Measurements from ENCODE around the gene OR52N4. TPM values are rescaled to one million over a fixed set of nuclear protein-coding genes. Genes with fewer than 3 reads are reported as not detected.

Gene OR52N4
- total and polyA plus RNA-seq, 4 experiments from 2014 or later = 0.50 to 2.2 (median 1.1) TPM

GRCh38 chr11:5726351-5726750 lies 27.7 kb upstream of the OR52N4 start:
- Mint-ChIP-seq H3K4me3 (no peak overlapping the region), H3K27me3 (peaks cover 0 to 1% of the 10 kb centered on the region in 2 donors), H3K27ac (no peak overlapping the region), H3K4me1 (no peaks in the 10 kb centered on the region), H3K36me3 (peaks cover 0 to 6% of the 10 kb centered on the region in 2 donors), H3K9me3 (peaks cover 0 to 3% (median 0%) of the 10 kb centered on the region in 8 donors)
- Histone ChIP-seq H3K9me3 (ENCODE audit: control insufficient read depth in 1 of 2, low read length in 2 of 2) (no peaks in the 10 kb centered on the region), H3K27ac (ENCODE audit: low read depth, low read length) (no peak overlapping the region), H3K4me3 (ENCODE audit: low read length in 2 of 2) (no peak overlapping the region), H3K27me3 (ENCODE audit: insufficient read depth, low read length) (no peaks in the 10 kb centered on the region), H3K36me3 (ENCODE audit: insufficient read depth, low read length) (no peaks in the 10 kb centered on the region), H3K4me1 (ENCODE audit: insufficient read depth, low read length) (no peaks in the 10 kb centered on the region)
- intact Hi-C loops (cut with micrococcal nuclease) = no loop called here
- POLR2A ChIA-PET (ENCODE audit: partially characterized antibody) = no interaction called here
- no peak for DNase-seq
- CTCF ChIA-PET (ENCODE audit: partially characterized antibody) = interaction anchor here (1.5 kb wide), 1 partner anchor 42 kb away, joined by 6 read pairs; the partner anchor contains the start of gene TRIM5

GRCh38 chr11:5727691-5728090 lies 26.4 kb upstream of the OR52N4 start:
- no peak overlapping the region for H3K4me3 ChIP-seq (ENCODE audit: low read length in 2 of 2)
- H3K36me3 ChIP-seq (ENCODE audit: insufficient read depth, low read length) = no peaks in the 10 kb centered on the region
- no peak overlapping the region for H3K27ac ChIP-seq (ENCODE audit: low read depth, low read length)
- Mint-ChIP-seq H3K9me3 (peaks cover 0 to 3% (median 0%) of the 10 kb centered on the region in 8 donors), H3K4me1 (no peaks in the 10 kb centered on the region), H3K36me3 (peaks cover 0 to 9% of the 10 kb centered on the region in 2 donors), H3K4me3 (no peak overlapping the region), H3K27me3 (no peaks in the 10 kb centered on the region), H3K27ac (no peak overlapping the region)
- intact Hi-C loops (cut with micrococcal nuclease) = no loop called here
- no peaks in the 10 kb centered on the region for H3K27me3 ChIP-seq (ENCODE audit: insufficient read depth, low read length)
- POLR2A ChIA-PET (ENCODE audit: partially characterized antibody) = interaction anchor here (0.7 kb wide), 1 partner anchor 14 kb away, joined by 3 read pairs; no protein-coding TSS in a partner anchor
- CTCF ChIA-PET (ENCODE audit: partially characterized antibody) = interaction anchor here (0.7 to 1.2 kb wide), 2 partner anchors 9 to 10 kb away, joined by 3 read pairs; no protein-coding TSS in a partner anchor
- no peaks in the 10 kb centered on the region for H3K4me1 ChIP-seq (ENCODE audit: insufficient read depth, low read length)
- H3K9me3 ChIP-seq (ENCODE audit: control insufficient read depth in 1 of 2, low read length in 2 of 2) = no peaks in the 10 kb centered on the region
- no peak for DNase-seq

- POLR2A ChIA-PET (ENCODE audit: partially characterized antibody) = no interaction called here
- no peak for DNase-seq
These were observed 17.6 kb upstream of the OR52N4 start, which contains the start of gene OR56B1 for GRCh38 chr11:5736396-5736795. Gene OR56B1 (plus strand): TSS chr11:5736448. CDS start chr11:5736517, 69 bp downstream.

GRCh38 chr11:5737091-5737490 lies 17.0 kb upstream of the OR52N4 start:
- DNase-seq = no peak
- H3K27ac Mint-ChIP-seq = no peak overlapping the region
- Histone ChIP-seq H3K4me3 (ENCODE audit: low read length in 2 of 2) (no peak overlapping the region), H3K27ac (ENCODE audit: low read depth, low read length) (no peak overlapping the region), H3K4me1 (ENCODE audit: insufficient read depth, low read length) (no peaks in the 10 kb centered on the region), H3K36me3 (ENCODE audit: insufficient read depth, low read length) (no peaks in the 10 kb centered on the region), H3K27me3 (ENCODE audit: insufficient read depth, low read length) (no peaks in the 10 kb centered on the region), H3K9me3 (ENCODE audit: control insufficient read depth in 1 of 2, low read length in 2 of 2) (peaks cover 0 to under 1% of the 10 kb centered on the region in 2 donors)
- POLR2A ChIA-PET (ENCODE audit: partially characterized antibody) = no interaction called here
- H3K27me3 Mint-ChIP-seq = peaks cover 0 to 2% of the 10 kb centered on the region in 2 donors
- peaks cover 19 to 21% of the 10 kb centered on the region in 2 donors for H3K36me3 Mint-ChIP-seq
- no peaks in the 10 kb centered on the region for H3K4me1 Mint-ChIP-seq
- H3K4me3 Mint-ChIP-seq = no peak overlapping the region
- intact Hi-C loops (cut with micrococcal nuclease) = no loop called here
- CTCF ChIA-PET (ENCODE audit: partially characterized antibody) = interaction anchor here (0.7 kb wide), 1 partner anchor 9 kb away, joined by 3 read pairs; no protein-coding TSS in a partner anchor
- peaks cover 0 to 26% (median 16%) of the 10 kb centered on the region in 8 donors for H3K9me3 Mint-ChIP-seq

More at GRCh38 chr11:5736396-5736795, 17.6 kb upstream of the OR52N4 start, which contains the start of gene OR56B1:
- Histone ChIP-seq H3K27me3 (ENCODE audit: insufficient read depth, low read length) (no peaks in the 10 kb centered on the region), H3K27ac (ENCODE audit: low read depth, low read length) (no peak within 1 kb of the TSS), H3K9me3 (ENCODE audit: control insufficient read depth in 1 of 2, low read length in 2 of 2) (no peaks in the 10 kb centered on the region), H3K36me3 (ENCODE audit: insufficient read depth, low read length) (no peaks in the 10 kb centered on the region), H3K4me3 (ENCODE audit: low read length in 2 of 2) (no peak within 1 kb of the TSS), H3K4me1 (ENCODE audit: insufficient read depth, low read length) (no peaks in the 10 kb centered on the region)
- CTCF ChIA-PET (ENCODE audit: partially characterized antibody) = no interaction called here
- Mint-ChIP-seq H3K27me3 (peaks cover 0 to 2% of the 10 kb centered on the region in 2 donors), H3K27ac (no peak within 1 kb of the TSS), H3K4me3 (no peak within 1 kb of the TSS), H3K9me3 (peaks cover 0 to 19% (median 9%) of the 10 kb centered on the region in 8 donors), H3K4me1 (no peaks in the 10 kb centered on the region), H3K36me3 (peaks cover 17% of the 10 kb centered on the region in 2 donors)
- intact Hi-C loops (cut with micrococcal nuclease) = no loop called here

GRCh38 chr11:5737670-5738392 lies 16.2 kb upstream of the OR52N4 start:
- POLR2A ChIA-PET (ENCODE audit: partially characterized antibody) = no interaction called here
- no peak overlapping the region for H3K4me3 ChIP-seq (ENCODE audit: low read length in 2 of 2)
- H3K4me1 ChIP-seq (ENCODE audit: insufficient read depth, low read length) = no peaks in the 10 kb centered on the region
- H3K36me3 ChIP-seq (ENCODE audit: insufficient read depth, low read length) = no peaks in the 10 kb centered on the region
- Mint-ChIP-seq H3K27me3 (peaks cover 2% of the 10 kb centered on the region in 2 donors), H3K36me3 (peaks cover 22 to 26% of the 10 kb centered on the region in 2 donors), H3K9me3 (peaks cover 0 to 33% (median 23%) of the 10 kb centered on the region in 8 donors), H3K4me3 (no peak overlapping the region), H3K4me1 (no peaks in the 10 kb centered on the region), H3K27ac (peak overlapping the region in 1 of 7 donors; percentile 38)
- no peaks in the 10 kb centered on the region for H3K27me3 ChIP-seq (ENCODE audit: insufficient read depth, low read length)
- intact Hi-C loops (cut with micrococcal nuclease) = no loop called here
- no peak for DNase-seq
- peaks cover 0 to 5% of the 10 kb centered on the region in 2 donors for H3K9me3 ChIP-seq (ENCODE audit: control insufficient read depth in 1 of 2, low read length in 2 of 2)
- CTCF ChIA-PET (ENCODE audit: partially characterized antibody) = interaction anchor here (0.7 to 1.2 kb wide), 2 partner anchors 10 to 53 kb away, joined by 3 to 4 read pairs; partner anchors contain the start of gene TRIM5
- H3K27ac ChIP-seq (ENCODE audit: low read depth, low read length) = no peak overlapping the region

- no peak for DNase-seq
- CTCF ChIA-PET (ENCODE audit: partially characterized antibody) = interaction anchor here (1.2 kb wide), 1 partner anchor 53 kb away, joined by 4 read pairs; the partner anchor contains the start of gene TRIM5
- H3K27ac ChIP-seq (ENCODE audit: low read depth, low read length) = no peak overlapping the region
These were observed 15.6 kb upstream of the OR52N4 start for GRCh38 chr11:5738431-5738830.

DNA sequence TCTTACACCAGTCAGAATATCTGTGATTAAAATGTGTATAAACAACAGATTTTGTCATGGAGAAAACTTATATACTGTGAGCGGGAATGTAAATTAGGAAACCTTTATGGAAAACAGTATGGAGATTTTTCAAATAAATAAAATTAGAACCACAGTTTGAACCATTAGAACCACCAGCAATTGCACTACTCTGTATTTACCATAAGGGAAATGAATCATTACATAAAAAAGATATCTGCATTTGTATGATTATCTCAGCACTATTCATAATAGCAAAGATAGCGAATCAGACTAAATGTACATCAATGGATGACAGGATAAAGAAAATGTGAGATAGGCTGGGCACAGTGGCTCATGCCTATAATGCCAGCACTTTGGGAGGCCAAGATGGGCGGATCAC lies 7.4 kb upstream of the OR52N4 start:
- intact Hi-C loops (cut with micrococcal nuclease) = no loop called here
- Histone ChIP-seq H3K27me3 (ENCODE audit: insufficient read depth, low read length) (no peaks in the 10 kb centered on the region), H3K36me3 (ENCODE audit: insufficient read depth, low read length) (no peaks in the 10 kb centered on the region), H3K27ac (ENCODE audit: low read depth, low read length) (no peak overlapping the region), H3K4me3 (ENCODE audit: low read length in 2 of 2) (no peak overlapping the region), H3K4me1 (ENCODE audit: insufficient read depth, low read length) (no peaks in the 10 kb centered on the region), H3K9me3 (ENCODE audit: control insufficient read depth in 1 of 2, low read length in 2 of 2) (peaks cover 0 to 5% of the 10 kb centered on the region in 2 donors)
- POLR2A ChIA-PET (ENCODE audit: partially characterized antibody) = no interaction called here
- no peak for DNase-seq
- CTCF ChIA-PET (ENCODE audit: partially characterized antibody) = no interaction called here
- H3K27me3 Mint-ChIP-seq = peaks cover 0 to 6% of the 10 kb centered on the region in 2 donors
- H3K27ac Mint-ChIP-seq = no peak overlapping the region
- H3K9me3 Mint-ChIP-seq = peaks cover 0 to 30% (median 18%) of the 10 kb centered on the region in 8 donors
- H3K4me3 Mint-ChIP-seq = no peak overlapping the region
- no peaks in the 10 kb centered on the region for H3K4me1 Mint-ChIP-seq
- H3K36me3 Mint-ChIP-seq = peaks cover 7 to 15% of the 10 kb centered on the region in 2 donors

More at GRCh38 chr11:5738431-5738830, 15.6 kb upstream of the OR52N4 start:
- no peak overlapping the region for H3K4me3 ChIP-seq (ENCODE audit: low read length in 2 of 2)
- Mint-ChIP-seq H3K27me3 (peaks cover 2% of the 10 kb centered on the region in 2 donors), H3K27ac (no peak overlapping the region), H3K4me3 (no peak overlapping the region), H3K36me3 (peaks cover 24 to 32% of the 10 kb centered on the region in 2 donors), H3K9me3 (peaks cover 0 to 36% (median 25%) of the 10 kb centered on the region in 8 donors), H3K4me1 (no peaks in the 10 kb centered on the region)
- no peaks in the 10 kb centered on the region for H3K4me1 ChIP-seq (ENCODE audit: insufficient read depth, low read length)
- H3K27me3 ChIP-seq (ENCODE audit: insufficient read depth, low read length) = no peaks in the 10 kb centered on the region
- H3K9me3 ChIP-seq (ENCODE audit: control insufficient read depth in 1 of 2, low read length in 2 of 2) = peaks cover 0 to 5% of the 10 kb centered on the region in 2 donors
- H3K36me3 ChIP-seq (ENCODE audit: insufficient read depth, low read length) = no peaks in the 10 kb centered on the region
- POLR2A ChIA-PET (ENCODE audit: partially characterized antibody) = no interaction called here
- intact Hi-C loops (cut with micrococcal nuclease) = no loop called here
